ENCODE results near the gene HIPK4. TPM values are rescaled to one million over a fixed set of nuclear protein-coding genes. Genes with fewer than 3 reads are reported as not detected.

Gene HIPK4
- total RNA-seq, 4 donors from 2014 or later: 0.22 to 0.34 TPM; not detected in 2

- no peak for TF ChIP-seq CTCF (IDR thresholded peaks at IDR 0.05; ENCODE audit: low read depth)
Measured at GRCh38 chr19:40392894-40393517, 3.0 kb upstream of the HIPK4 start.

- TF ChIP-seq CTCF (IDR thresholded peaks at IDR 0.05; ENCODE audit: low read depth): no peak
Measured at GRCh38 chr19:40392123-40392522, 2.1 kb upstream of the HIPK4 start.

GRCh38 chr19:40389404-40390083, 437 bp downstream of the HIPK4 start:
- no peak for TF ChIP-seq CTCF (IDR thresholded peaks at IDR 0.05; ENCODE audit: low read depth)

GRCh38 chr19:40388481-40388880, 1.5 kb downstream of the HIPK4 start:
- no peak for TF ChIP-seq CTCF (IDR thresholded peaks at IDR 0.05; ENCODE audit: low read depth)

GRCh38 chr19:40387155-40387554, 2.8 kb downstream of the HIPK4 start:
- no peak for TF ChIP-seq CTCF (IDR thresholded peaks at IDR 0.05; ENCODE audit: low read depth)

GRCh38 chr19:40383668-40384248, 6.2 kb downstream of the HIPK4 start:
- no peak for TF ChIP-seq CTCF (IDR thresholded peaks at IDR 0.05; ENCODE audit: low read depth)

GRCh38 chr19:40381321-40381720, 8.7 kb downstream of the HIPK4 start:
- TF ChIP-seq CTCF (IDR thresholded peaks at IDR 0.05; ENCODE audit: low read depth): no peak

Measured in subcutaneous adipose tissue (tissue), 4 donors.